Endothelial cell of umbilical vein (primary cell): ENCODE results near the gene KRT1. TPM values are rescaled to one million over a fixed set of nuclear protein-coding genes. Genes with fewer than 3 reads are reported as not detected.

Experiments
- BruUV-seq: library from RNA; stranded (reverse); fragments of 400-500 nt; replicated peaks from 2 replicates; lab custom pipeline; 2021; lab: Mats Ljungman, UMichigan
- CTCF ChIA-PET: fragments of 300-600, 350-600 bp; sonication (Branson Sonifier 250); formaldehyde crosslinking; loops from one replicate; lab custom pipeline; 2021; ENCODE audit warnings: antibody characterized with exemption, inconsistent platforms; lab: Charles Lee
- POLR2A ChIA-PET: fragments of 300-600, 350-600 bp; sonication (Branson Sonifier 250); formaldehyde crosslinking; loops from one replicate; lab custom pipeline; 2021; ENCODE audit warnings: antibody characterized with exemption, inconsistent platforms; lab: Charles Lee
- DNase-seq: peaks from one replicate; pipeline ENCODE4 v3.0.0-alpha.2; 2011; ENCODE audit warnings: low read depth, low spot score
- FAIRE-seq: peaks from 2 replicates; lab custom pipeline; 2011; peaks lifted over from hg19 to GRCh38; lab: Jason Lieb, UNC
- H2AFZ ChIP-seq: 2 replicates; pipeline ENCODE4 v1.6.0; 2012; ENCODE audit warnings: low read depth, low read length, control low read depth, inconsistent platforms
- H3K27ac ChIP-seq: 2 replicates; pipeline ENCODE4 v1.5.1; 2011; ENCODE audit warnings: low read depth, mild to moderate bottlenecking, control low read depth, low read length, moderate library complexity; ENCODE audit not compliant: insufficient read depth
- H3K27me3 ChIP-seq, 2 experiments: 2 replicates each; pipeline versions ENCODE4 v1.6.0 to v1.6.1; 2011; ENCODE audit warnings: low read length in 2 of 2, mixed read lengths in 1 of 2; ENCODE audit not compliant: control insufficient read depth in 2 of 2, insufficient read depth in 2 of 2
- H3K36me3 ChIP-seq, 2 experiments: 2 replicates in 1 of 2; 3 replicates in 1 of 2; pipeline ENCODE4 v1.5.1; 2011; ENCODE audit warnings: low read length in 2 of 2, mild to moderate bottlenecking in 1 of 2, moderate library complexity in 1 of 2; ENCODE audit not compliant: control insufficient read depth in 2 of 2, insufficient read depth in 2 of 2; ENCODE audit errors: extremely low read depth in 1 of 2
- H3K4me1 ChIP-seq: 3 replicates; pipeline ENCODE4 v1.5.1; 2011; ENCODE audit warnings: mild to moderate bottlenecking, low read length; ENCODE audit not compliant: control insufficient read depth, insufficient read depth; ENCODE audit errors: extremely low read depth
- H3K4me2 ChIP-seq: 2 replicates; pipeline ENCODE4 v1.6.1; 2011; ENCODE audit warnings: low read length, control low read depth, mixed read lengths; ENCODE audit not compliant: insufficient read depth
- H3K4me3 ChIP-seq, 3 experiments: fragments of 200-600 bp in 1 of 3; sonication (generic), shearing (Covaris generic) in 1 of 3; replicated peaks in 1 of 3; 2 replicates each; pipeline ENCODE4 v1.5.1; 2011 to 2016; ENCODE audit warnings: control low read depth in 3 of 3, low read length in 3 of 3, mild to moderate bottlenecking in 2 of 3, inconsistent platforms in 1 of 3, low read depth in 1 of 3, moderate library complexity in 1 of 3; ENCODE audit not compliant: insufficient read depth in 1 of 3
- H3K79me2 ChIP-seq: 2 replicates; pipeline ENCODE4 v1.6.0; 2012; ENCODE audit warnings: low read length, inconsistent platforms; ENCODE audit not compliant: control insufficient read depth, insufficient read depth
- H3K9ac ChIP-seq: replicated peaks from 2 replicates; pipeline ENCODE3; 2011; ENCODE audit warnings: low read length, control low read depth; ENCODE audit not compliant: insufficient read depth; ENCODE audit errors: extremely low read depth
- H3K9me1 ChIP-seq: replicated peaks from 3 replicates; pipeline ENCODE4 v1.6.0; 2011; ENCODE audit warnings: mild to moderate bottlenecking, low read length; ENCODE audit not compliant: control insufficient read depth, insufficient read depth; ENCODE audit errors: extremely low read depth
- H3K9me3 ChIP-seq: replicated peaks from 2 replicates; pipeline ENCODE4 v1.5.1; 2012; ENCODE audit warnings: low read length, inconsistent platforms; ENCODE audit not compliant: control insufficient read depth, insufficient read depth
- H4K20me1 ChIP-seq: replicated peaks from 2 replicates; pipeline ENCODE3; 2011; ENCODE audit warnings: mild to moderate bottlenecking, low read length; ENCODE audit not compliant: control insufficient read depth, insufficient read depth; ENCODE audit errors: extremely low read depth
- CTCF ChIP-seq, 2 donors: IDR thresholded peaks; 1 replicate in 1 of 2; 2 replicates in 1 of 2; pipeline ENCODE4 v1.5.1; 2011; ENCODE audit warnings: low read length in 2 of 2, mild to moderate bottlenecking in 2 of 2, moderate library complexity in 2 of 2, control low read depth in 1 of 2, inconsistent platforms in 1 of 2, low read depth in 1 of 2; ENCODE audit not compliant: insufficient read depth in 1 of 2; ENCODE audit errors: extremely low read depth in 1 of 2
- EZH2 ChIP-seq: IDR thresholded peaks from 2 replicates; pipeline ENCODE4 v1.6.1; 2012; ENCODE audit warnings: borderline replicate concordance, low read depth, mild to moderate bottlenecking, moderate library complexity, low read length, inconsistent platforms; ENCODE audit not compliant: severe bottlenecking
- FOS ChIP-seq: IDR thresholded peaks from 2 replicates; pipeline ENCODE4 v1.6.1; 2011; ENCODE audit warnings: mild to moderate bottlenecking, low read length, moderate library complexity, borderline replicate concordance; ENCODE audit not compliant: insufficient read depth
- GATA2 ChIP-seq: IDR thresholded peaks from 2 replicates; pipeline ENCODE4 v1.7.0; 2011; ENCODE audit warnings: low read depth, mild to moderate bottlenecking, moderate library complexity, mixed read lengths, low read length; ENCODE audit not compliant: insufficient read length, insufficient read depth
- JUN ChIP-seq: IDR thresholded peaks from 2 replicates; pipeline ENCODE4 v1.6.1; 2011; ENCODE audit warnings: borderline replicate concordance, low read depth; ENCODE audit not compliant: insufficient read length, insufficient read depth
- MAX ChIP-seq: IDR thresholded peaks from 2 replicates; pipeline ENCODE4 v1.6.1; 2011; ENCODE audit not compliant: insufficient read depth, insufficient read length
- MYC ChIP-seq: IDR thresholded peaks from one replicate; pipeline ENCODE4 v1.6.1; 2011; ENCODE audit warnings: mild to moderate bottlenecking, low read depth, low read length
- POLR2A ChIP-seq: IDR thresholded peaks from 2 replicates; pipeline ENCODE4 v1.6.1; 2012; ENCODE audit warnings: low read depth, mild to moderate bottlenecking, control low read depth, low read length
- POLR2AphosphoS5 ChIP-seq: IDR thresholded peaks from 2 replicates; pipeline ENCODE4 v1.6.1; 2012; ENCODE audit warnings: low read depth, mild to moderate bottlenecking, control low read depth, low read length, moderate library complexity; ENCODE audit not compliant: insufficient read depth
- dilution Hi-C: fragments of 300-500 bp; cut with MboI; formaldehyde crosslinking; loops from one replicate; pipeline ENCODE4 v1.15.0; 2019; ENCODE audit warnings: low sequenced_read_pairs; ENCODE audit not compliant: extremely low pct_ligation_motif_present
- intact Hi-C: fragments of 100-400 bp; cut with micrococcal nuclease; formaldehyde crosslinking; loops from one replicate; pipeline ENCODE4 v1.10.0; 2022
- polyA plus RNA-seq, 4 experiments: library from polyadenylated mRNA; depleted of rRNA in 3 of 4; stranded (reverse) in 3 of 4; unstranded in 1 of 4; fragments of >200 nt; gene quantifications; 2 replicates each; pipeline versions ENCODE4 v1.2.1 to v1.2.3, GENCODE V29; 2011 to 2012; ENCODE audit warnings: missing spikeins in 1 of 4
- total RNA-seq: library from RNA; stranded (reverse); gene quantifications from 2 replicates; pipeline ENCODE4 v1.2.3, GENCODE V29; 2021

KRT1 gene
- total and polyA plus RNA-seq, 2 donors (not counting 3 experiments of a cell fraction or from before 2014, with no cell fraction given) = not detected

GRCh38 chr12:52676163-52676562 lies 4.0 kb downstream of the KRT1 start:
- no TSS peak for BruUV-seq
- TF ChIP-seq MYC = no peak
- no peak for TF ChIP-seq GATA2
- no peak for TF ChIP-seq MAX
- TF ChIP-seq CTCF (IDR thresholded peaks at IDR 0.05; ENCODE audit: extremely low read depth in 1 of 2, insufficient read depth in 1 of 2, low read depth in 1 of 2, low read length in 2 of 2) = no peak
- no peak for TF ChIP-seq POLR2A
- no peak for TF ChIP-seq FOS
- TF ChIP-seq POLR2AphosphoS5 = no peak
- TF ChIP-seq JUN = no peak
- no peak for TF ChIP-seq EZH2
- H3K4me2 ChIP-seq = no peak overlapping the region
- dilution Hi-C loops = no loop called here
- ChIA-PET POLR2A (no interaction called here), CTCF (interaction anchor here (2.0 kb wide), 1 partner anchor 19 kb away, joined by 5 read pairs; no protein-coding TSS in a partner anchor)
- no peak overlapping the region for H3K27ac ChIP-seq
- no peak for DNase-seq
- no peaks in the 10 kb centered on the region for H4K20me1 ChIP-seq
- H3K4me3 ChIP-seq = no peak overlapping the region
- H3K79me2 ChIP-seq = no peaks in the 10 kb centered on the region
- no peak overlapping the region for H2AFZ ChIP-seq
- no peak overlapping the region for H3K9ac ChIP-seq
- FAIRE-seq = no peak
- intact Hi-C loops = no loop called here
- H3K9me1 ChIP-seq = no peaks in the 10 kb centered on the region
- no peaks in the 10 kb centered on the region for H3K27me3 ChIP-seq
- H3K36me3 ChIP-seq = no peaks in the 10 kb centered on the region
- no peaks in the 10 kb centered on the region for H3K4me1 ChIP-seq
- H3K9me3 ChIP-seq = no peaks in the 10 kb centered on the region
